G401.6 (cell line): Measurements from ENCODE around the gene NTSR1.

Experiments used
- FAIRE-seq: peaks from 2 replicates; lab custom pipeline; 2012; peaks lifted over from hg19 to GRCh38; lab: Jason Lieb, UNC

NTSR1 gene

DNA sequence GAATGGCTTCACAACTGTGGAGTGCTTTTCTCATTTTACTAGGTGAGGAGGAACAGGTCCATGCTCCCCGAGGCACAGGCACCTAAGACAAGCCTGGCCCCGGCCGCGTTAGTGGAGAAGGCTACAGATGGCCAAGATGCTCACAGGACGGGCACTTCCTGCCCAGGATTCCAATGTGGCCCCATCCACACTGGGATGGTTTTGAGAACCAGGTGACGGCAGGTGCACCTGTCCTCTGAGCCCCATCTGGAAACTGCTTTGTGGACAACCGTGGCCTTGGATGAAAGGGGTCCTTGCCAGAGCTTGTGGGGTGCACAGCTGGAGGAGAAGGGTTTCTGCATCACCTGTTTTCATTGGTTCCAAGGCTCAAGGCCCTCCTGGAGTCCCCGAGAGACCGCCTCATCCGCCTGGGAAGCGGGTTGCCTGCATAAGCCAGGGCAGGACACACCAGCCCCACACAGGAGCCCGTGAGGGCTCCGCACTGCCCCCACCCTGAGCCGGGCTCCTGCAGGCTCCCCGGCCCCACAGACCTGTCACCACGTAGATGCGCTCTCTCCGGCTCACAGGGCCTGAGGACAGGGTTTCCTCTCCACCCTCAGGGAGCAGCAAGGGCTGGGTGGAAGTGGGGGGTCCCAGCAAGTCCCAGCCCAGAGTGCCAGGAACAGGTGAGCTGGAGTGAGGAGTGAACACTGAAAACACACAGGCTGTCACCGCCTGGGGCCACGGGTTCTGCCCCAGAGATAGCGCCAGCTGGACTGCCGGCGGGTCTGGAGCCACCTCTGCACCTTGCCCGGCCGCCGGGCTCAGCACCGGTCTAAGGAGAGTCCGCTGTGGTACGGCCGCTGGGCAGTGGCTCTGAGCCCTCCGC is 18.3 kb downstream of the NTSR1 start:
- FAIRE-seq: no peak

DNA sequence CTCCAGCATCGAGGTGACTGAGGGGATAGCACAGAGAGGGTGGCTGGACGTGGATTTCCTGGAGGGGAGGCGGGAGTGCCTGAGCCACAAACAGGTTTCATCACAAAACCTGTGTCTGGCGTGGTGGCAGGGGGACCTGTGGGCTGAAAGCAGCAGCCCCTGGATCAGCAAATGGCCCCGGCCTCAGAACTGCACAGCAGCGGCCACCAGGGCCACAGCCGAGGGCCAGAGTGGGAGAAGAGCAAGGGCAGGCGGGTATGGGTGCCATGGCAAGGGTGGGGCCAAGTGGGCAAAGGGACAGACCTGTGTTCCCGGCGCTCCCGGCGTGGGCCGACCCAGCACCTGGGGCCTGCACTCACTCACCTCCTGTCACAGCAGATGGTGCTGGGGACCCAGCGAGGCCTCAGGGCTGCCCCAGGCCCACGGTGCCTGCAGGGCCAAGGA is 19.0 kb downstream of the NTSR1 start:
- FAIRE-seq: no peak

- no peak for FAIRE-seq
These were observed 19.6 kb downstream of the NTSR1 start for GRCh38 chr20:62728028-62728780.

GRCh38 chr20:62728781-62729300 is 20.2 kb downstream of the NTSR1 start:
- no peak for FAIRE-seq

DNA sequence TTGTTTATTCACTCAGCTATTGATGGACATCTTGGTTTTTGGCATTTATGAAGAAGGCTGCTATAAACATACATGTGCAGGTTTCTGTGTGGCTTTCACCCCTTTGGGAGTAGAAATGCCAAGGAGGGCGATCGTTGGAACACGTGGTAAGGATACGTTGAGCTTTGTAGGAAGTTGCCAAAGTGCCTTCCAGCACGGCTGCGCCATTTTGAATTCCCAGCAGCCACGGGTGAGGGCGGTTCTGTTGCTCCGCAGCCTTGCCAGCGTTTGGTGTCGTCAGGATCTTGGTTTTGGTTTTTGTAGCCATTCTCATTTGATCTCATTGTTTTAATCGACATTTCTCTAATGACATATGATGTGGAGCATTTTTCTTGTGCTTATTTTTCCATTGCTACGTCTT is 21.8 kb downstream of the NTSR1 start:
- no peak for FAIRE-seq

GRCh38 chr20:62732031-62732760 is 23.6 kb downstream of the NTSR1 start:
- FAIRE-seq: no peak

DNA sequence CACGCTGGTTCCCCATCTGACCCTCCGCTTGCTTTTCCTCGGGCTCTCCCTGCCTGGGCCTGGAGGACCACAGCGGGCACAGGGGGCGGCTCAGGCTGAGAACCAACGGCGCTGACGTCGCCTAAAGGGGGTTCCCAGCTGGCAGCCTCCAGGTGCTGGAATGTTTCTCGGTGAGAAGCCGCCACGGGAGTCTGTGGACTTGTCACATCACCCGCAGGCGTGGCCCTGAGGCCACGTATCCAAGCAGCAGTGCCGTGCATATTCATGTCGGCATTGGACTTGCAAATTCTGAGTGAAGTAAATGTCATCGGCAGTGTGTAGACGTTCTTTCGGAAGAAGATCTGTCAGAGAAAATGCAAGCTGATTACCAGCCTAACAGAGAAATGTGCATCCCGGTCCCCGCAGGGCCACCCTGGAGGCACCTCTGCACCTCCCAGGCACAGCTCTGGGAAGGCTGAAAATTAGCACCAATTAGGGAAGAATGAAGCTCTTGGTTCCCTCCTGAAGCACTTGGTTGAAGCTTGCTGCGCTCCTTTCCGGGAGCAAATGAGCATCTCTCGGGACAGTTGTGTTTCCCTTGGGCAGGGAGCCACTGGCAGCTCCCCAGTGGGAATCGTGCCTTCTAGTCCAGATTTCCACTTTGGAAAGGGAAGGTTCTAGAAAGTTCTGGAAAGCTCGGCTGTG is 24.3 kb downstream of the NTSR1 start:
- FAIRE-seq: no peak

DNA sequence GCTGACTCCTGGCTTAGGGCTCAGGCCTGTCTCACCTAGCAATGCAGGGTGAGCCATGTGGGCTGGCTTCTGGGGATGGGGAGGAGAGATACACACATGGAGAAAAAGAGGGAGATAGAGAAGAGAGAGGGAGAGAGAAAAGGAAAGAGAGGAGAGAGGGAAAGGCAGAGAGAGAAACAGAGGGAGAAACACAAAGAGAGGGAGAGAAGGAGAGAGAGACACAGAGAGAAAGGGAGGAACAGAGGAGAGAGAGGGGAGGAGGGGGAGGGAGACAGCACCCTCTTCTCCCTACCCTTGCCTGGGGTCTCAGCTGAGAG is 24.8 kb downstream of the NTSR1 start:
- FAIRE-seq: no peak

DNA sequence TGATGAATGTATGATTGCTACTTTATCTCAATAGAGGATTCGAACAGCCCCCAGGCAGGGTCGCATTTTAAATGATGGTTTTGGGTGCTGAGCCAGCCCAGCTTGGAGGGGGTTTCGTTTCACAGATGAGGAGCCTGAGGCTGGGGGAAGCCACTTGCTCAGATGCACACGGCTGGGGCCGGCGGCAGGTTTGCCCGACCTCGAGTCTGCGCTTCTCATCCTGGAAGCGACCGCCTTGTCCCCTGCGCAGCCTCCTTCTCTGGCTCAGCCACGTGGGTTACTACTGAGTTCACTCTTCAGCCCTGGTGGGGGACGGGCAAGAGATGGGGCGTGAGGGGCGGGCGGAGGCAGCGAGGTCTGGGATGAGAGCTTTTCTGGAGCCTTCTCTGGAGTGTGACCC is 25.3 kb downstream of the NTSR1 start:
- FAIRE-seq: no peak

GRCh38 chr20:62734326-62734725 is 25.7 kb downstream of the NTSR1 start:
- FAIRE-seq: no peak

- no peak for FAIRE-seq
These were observed 26.2 kb downstream of the NTSR1 start for GRCh38 chr20:62734881-62735280.

DNA sequence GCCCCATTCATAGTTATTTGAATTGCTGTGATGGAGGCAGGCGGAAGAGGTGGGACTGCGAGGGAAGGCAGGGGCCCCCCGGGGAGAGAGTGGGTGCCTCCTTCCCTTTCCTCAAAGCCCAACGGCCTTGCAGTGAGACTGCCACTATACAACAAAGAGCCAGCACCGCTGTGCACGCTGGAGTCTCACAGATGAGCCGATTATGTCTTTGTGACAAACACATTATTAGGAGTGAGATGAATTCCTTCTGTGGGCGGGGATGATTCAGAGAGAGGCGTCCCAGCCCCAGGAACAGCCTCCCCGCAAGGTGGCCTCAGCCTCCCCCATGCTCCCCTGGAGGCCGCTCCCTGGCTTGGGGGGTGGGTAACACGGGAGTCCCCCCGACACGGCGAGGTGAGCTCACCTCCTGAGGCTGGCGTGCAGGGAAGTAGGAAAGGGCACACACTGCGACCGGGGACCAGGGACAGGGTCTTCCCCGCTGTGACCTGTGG is 26.7 kb downstream of the NTSR1 start:
- FAIRE-seq: no peak

GRCh38 chr20:62736026-62736406 is 27.4 kb downstream of the NTSR1 start:
- FAIRE-seq: no peak

DNA sequence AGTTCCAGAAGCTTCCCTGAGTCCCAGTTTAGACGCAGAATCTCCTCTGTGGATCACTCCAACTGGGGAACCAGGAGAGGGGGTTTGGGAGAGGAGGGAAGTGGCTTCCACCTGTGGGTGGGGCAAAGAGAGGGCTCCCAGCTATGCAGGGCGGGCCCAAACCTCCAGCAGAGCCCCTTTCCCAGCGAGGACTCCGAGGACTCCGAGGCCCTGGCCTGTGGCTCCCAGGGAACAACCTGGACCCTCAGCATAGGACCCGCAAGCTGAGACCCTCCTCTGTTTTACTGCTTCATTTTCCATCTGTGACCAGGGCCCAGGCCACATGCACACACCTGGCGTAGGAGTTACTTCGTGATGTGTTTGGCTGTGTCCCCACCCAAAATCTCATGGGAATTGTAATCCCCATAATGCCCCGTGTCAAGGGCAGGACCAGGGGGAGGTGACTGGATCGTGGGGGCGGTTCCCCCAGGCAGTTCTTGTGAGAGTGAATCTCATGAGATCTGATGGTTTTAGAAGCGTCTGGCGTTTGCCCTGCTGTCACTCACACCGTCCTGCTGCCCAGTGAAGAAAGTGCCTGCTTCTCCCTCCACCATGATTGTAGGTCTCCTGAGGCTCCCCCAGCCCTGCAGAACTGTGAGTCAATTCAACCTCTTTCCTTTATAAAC is 27.9 kb downstream of the NTSR1 start:
- FAIRE-seq: no peak

GRCh38 chr20:62737271-62737811 is 28.7 kb downstream of the NTSR1 start:
- no peak for FAIRE-seq

DNA sequence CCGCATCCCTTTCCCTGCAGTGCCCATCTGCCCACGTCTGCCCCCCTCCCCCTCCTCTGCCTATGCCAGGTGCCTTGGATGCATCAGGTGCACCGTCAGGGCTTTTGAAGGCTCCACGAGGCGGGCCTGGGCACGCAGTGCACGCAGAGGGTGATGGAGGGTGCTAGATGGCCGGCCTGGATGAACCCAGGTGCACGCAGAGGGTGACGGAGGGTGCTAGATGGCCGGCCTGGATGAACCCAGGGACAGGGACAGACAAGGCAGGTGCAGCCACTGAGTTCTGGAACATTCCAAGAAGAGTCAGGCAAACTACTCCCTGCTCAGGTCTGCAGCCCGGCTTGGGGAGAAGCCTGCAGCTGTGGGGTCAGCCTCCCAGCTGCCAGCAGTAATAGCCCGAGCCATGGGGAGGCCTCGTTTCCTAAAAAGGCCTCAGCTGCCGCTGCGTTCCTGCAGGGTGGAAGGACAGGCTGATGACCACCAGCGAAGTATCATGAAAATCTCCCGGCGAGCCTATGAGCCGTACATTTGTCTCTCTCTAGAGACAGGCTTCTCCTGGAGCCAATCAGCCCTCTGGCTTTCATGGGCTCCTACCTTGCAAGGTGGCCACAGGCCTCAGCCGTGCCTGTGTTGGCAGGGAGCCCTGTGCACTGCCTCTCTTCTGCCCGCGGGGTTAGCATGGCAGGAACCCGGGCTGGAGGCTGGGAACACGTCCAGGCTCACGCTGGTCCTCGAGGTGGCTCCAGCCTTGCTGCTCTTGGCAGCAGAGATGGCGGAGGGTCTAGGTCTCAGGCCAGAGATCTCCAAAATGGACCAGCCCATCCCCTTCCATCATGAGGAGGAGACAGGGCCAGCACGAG is 29.6 kb downstream of the NTSR1 start:
- FAIRE-seq: no peak

DNA sequence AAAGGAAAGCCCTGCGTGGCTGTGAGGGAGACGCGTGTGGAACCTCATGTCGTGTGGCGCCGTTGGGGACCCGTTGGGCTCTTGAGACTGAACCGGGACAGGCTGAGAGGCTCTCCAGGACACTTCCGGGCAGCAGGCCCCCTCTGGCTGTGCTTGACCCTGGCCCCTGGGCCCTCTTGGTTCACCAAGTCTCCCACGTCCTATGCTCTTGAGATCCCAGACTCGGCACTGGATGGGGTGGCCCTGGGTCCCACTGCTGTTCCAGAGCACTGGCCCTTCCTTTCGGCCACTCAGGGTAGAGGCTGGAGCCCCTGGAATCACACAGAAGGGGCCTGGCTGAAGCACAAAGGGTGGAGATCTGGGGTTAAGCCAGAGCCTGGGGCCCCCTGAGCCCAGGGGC is 30.4 kb downstream of the NTSR1 start:
- FAIRE-seq: no peak

DNA sequence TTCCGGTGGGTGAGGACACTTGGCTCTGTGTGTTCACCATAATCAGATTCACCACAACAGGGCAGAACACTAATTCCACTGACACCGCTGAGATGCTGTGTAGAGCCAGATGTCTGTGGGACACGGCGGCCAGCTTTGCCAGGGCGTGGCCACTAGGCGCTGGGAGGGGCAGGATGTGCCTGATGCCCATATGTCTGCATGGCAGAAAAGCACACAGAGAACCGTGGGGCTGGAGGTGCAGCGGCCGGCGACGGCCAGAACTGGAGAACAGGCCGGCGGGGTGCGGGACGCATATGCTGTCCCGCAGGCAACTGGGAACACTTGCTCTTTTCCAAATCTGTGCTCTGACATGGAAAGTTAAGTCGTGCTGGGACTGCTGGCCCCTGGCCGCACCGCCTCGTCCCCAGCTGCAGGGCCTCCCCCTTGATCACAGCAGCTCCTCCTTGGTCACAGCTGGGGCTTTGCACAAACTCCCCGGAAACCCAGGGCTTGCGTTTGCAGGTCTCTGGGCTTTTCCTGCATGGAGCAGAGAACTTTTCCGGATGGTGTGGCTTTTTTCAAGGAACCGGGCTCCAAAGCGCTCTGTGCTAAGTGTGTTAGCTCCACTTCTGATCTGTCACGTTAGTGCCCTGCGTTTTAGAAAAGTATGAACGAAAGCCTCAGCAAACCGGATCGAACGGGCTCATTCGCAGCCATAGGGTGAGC is 31.1 kb downstream of the NTSR1 start:
- no peak for FAIRE-seq

DNA sequence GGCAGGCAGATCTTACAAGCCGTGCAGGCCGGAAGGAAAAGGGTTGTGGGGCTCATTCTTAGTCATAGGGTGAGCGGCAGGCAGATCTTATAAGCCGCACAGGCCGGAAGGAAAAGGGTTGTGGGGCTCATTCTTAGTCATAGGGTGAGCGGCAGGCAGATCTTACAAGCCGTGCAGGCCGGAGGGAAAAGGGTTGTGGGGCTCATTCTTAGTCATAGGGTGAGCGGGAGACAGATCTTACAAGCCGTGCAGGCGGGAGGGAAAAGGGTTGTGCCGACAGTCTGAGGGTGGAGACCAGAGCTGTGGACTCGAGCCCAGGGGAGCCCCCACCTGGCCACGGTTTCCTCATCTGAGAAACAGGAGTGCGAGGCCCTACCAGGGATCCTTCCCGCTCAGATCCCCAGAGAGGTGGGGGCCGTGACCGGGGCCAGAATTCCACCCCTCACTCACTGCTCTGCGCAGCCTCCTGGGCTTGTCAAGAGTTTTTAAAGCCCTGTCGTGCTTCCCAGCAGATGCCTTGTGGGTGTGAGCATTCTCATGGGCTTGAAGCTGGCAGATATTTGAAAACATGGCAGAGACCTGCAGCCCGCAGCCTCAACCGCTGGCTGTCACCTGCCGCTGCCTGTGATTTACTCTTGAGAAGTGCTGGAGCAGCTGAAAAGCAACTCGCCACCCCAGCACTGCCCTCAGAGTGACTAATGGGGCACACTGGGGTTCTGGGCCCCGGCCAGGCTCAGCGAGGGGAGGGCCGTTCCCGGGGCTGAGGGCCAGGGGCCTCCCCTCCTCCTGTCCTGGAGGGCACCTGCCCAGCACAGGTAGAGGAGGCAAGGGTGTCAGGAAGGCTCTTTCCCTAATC is 31.9 kb downstream of the NTSR1 start:
- FAIRE-seq: no peak
